Neural cell (in vitro differentiated cells): ENCODE results near the gene OGFOD3. TPM values are rescaled to one million over a fixed set of nuclear protein-coding genes. Genes with fewer than 3 reads are reported as not detected.

Experiments used
- H2AFZ ChIP-seq: fragments of 200-600, 300-800 bp; sonication (generic), shearing (Covaris generic); 2 replicates; pipeline ENCODE4 v1.6.0; 2014; ENCODE audit warnings: low read depth, mild to moderate bottlenecking, antibody characterized with exemption, low read length, moderate library complexity
- H3F3A ChIP-seq: fragments of 200-600 bp; shearing (Covaris generic); 2 replicates; pipeline ENCODE4 v1.6.1; 2016; ENCODE audit warnings: mild to moderate bottlenecking, moderate library complexity, mixed read lengths, antibody characterized with exemption, low read length; ENCODE audit not compliant: insufficient read depth, poor library complexity, severe bottlenecking
- H3K27ac ChIP-seq: fragments of 200-600, 300-800 bp; sonication (generic), shearing (Covaris generic); 2 replicates; pipeline ENCODE4 v1.5.1; 2014; ENCODE audit warnings: mild to moderate bottlenecking, low read length, moderate library complexity
- H3K27me3 ChIP-seq: fragments of 300-800, 200-600 bp; sonication (generic), shearing (Covaris generic); 2 replicates; pipeline ENCODE4 v1.6.0; 2014; ENCODE audit warnings: mild to moderate bottlenecking, low read depth, low read length, moderate library complexity; ENCODE audit not compliant: insufficient read depth
- H3K36me3 ChIP-seq: fragments of 300-800, 200-600 bp; sonication (generic), shearing (Covaris generic); 2 replicates; pipeline ENCODE4 v1.5.1; 2014; ENCODE audit warnings: mild to moderate bottlenecking, antibody characterized with exemption, low read length, moderate library complexity; ENCODE audit not compliant: insufficient read depth
- H3K4me2 ChIP-seq: fragments of 300-800, 200-600 bp; sonication (generic), shearing (Covaris generic); 2 replicates; pipeline ENCODE4 v1.6.0; 2014; ENCODE audit warnings: mild to moderate bottlenecking, low read length
- H3K4me3 ChIP-seq: fragments of 300-800, 200-600 bp; sonication (generic), shearing (Covaris generic); 2 replicates; pipeline ENCODE4 v1.5.1; 2014; ENCODE audit warnings: mild to moderate bottlenecking, low read length, moderate library complexity
- H3K79me2 ChIP-seq: fragments of 200-600 bp; shearing (Covaris generic); replicated peaks from 2 replicates; pipeline ENCODE4 v1.6.0; 2014; ENCODE audit warnings: mild to moderate bottlenecking, low read length, moderate library complexity; ENCODE audit not compliant: insufficient read depth
- H3K9ac ChIP-seq: fragments of 300-800, 200-600 bp; sonication (generic), shearing (Covaris generic); 2 replicates; pipeline ENCODE4 v1.6.1; 2016; ENCODE audit warnings: mild to moderate bottlenecking, low read length, mixed read lengths
- H3K9me2 ChIP-seq: fragments of 200-600 bp; shearing (Covaris generic); 2 replicates; pipeline ENCODE4 v1.6.1; 2016; ENCODE audit warnings: mild to moderate bottlenecking, low read length, mixed read lengths; ENCODE audit not compliant: insufficient read depth
- H3K9me3 ChIP-seq: fragments of 200-600, 300-800 bp; sonication (generic), shearing (Covaris generic); 2 replicates; pipeline ENCODE4 v1.6.1; 2016; ENCODE audit warnings: mild to moderate bottlenecking, mixed run types, low read length, moderate library complexity, mixed read lengths
- H4K20me1 ChIP-seq: fragments of 200-600 bp; shearing (Covaris generic); 2 replicates; pipeline ENCODE4 v1.6.1; 2016; ENCODE audit warnings: mild to moderate bottlenecking, mixed run types; ENCODE audit not compliant: insufficient read depth
- EP300 ChIP-seq: fragments of 450-650 bp; conservative IDR thresholded peaks from 2 replicates; pipeline ENCODE4 v1.6.1; 2014; ENCODE audit warnings: antibody characterized with exemption, mild to moderate bottlenecking, moderate library complexity; ENCODE audit not compliant: poor library complexity, severe bottlenecking
- EZH2 ChIP-seq: fragments of 200-600, 300-800 bp; shearing (Covaris generic), sonication (generic); IDR thresholded peaks from 2 replicates; pipeline ENCODE4 v1.6.1; 2014; ENCODE audit warnings: antibody characterized with exemption, low read length, borderline replicate concordance, mild to moderate bottlenecking; ENCODE audit not compliant: insufficient read depth, poor library complexity, severe bottlenecking
- MXI1 ChIP-seq: fragments of 450-650 bp; conservative IDR thresholded peaks from 2 replicates; pipeline ENCODE4 v1.6.1; 2014; ENCODE audit warnings: antibody characterized with exemption, mild to moderate bottlenecking; ENCODE audit not compliant: poor library complexity, severe bottlenecking
- POLR2AphosphoS5 ChIP-seq: IDR thresholded peaks from 2 replicates; pipeline ENCODE4 v1.6.1; 2012
- RAD21 ChIP-seq: fragments of 450-650 bp; conservative IDR thresholded peaks from 2 replicates; pipeline ENCODE4 v1.6.1; 2014; ENCODE audit warnings: antibody characterized with exemption, mild to moderate bottlenecking, moderate library complexity
- SMC3 ChIP-seq: fragments of 450-650 bp; conservative IDR thresholded peaks from 2 replicates; pipeline ENCODE4 v1.6.1; 2014; ENCODE audit warnings: antibody characterized with exemption, mild to moderate bottlenecking, moderate library complexity; ENCODE audit not compliant: poor library complexity
- TAF1 ChIP-seq: IDR thresholded peaks from 2 replicates; pipeline ENCODE4 v1.6.1; 2012; ENCODE audit warnings: low read depth
- polyA plus RNA-seq: library from polyadenylated mRNA; depleted of rRNA; stranded (reverse); fragments of >200 nt; gene quantifications from 2 replicates; pipeline ENCODE4 v1.2.3, GENCODE V29; 2014
- TF ChIP-seq, protein P1 (sequence below): IDR thresholded peaks from 2 replicates; pipeline ENCODE4 v1.6.1; 2012; ENCODE audit warnings: borderline replicate concordance
- TF ChIP-seq, protein P2 (sequence below): fragments of 450-650 bp; IDR thresholded peaks from 2 replicates; pipeline ENCODE4 v1.5.1; 2014; ENCODE audit warnings: antibody characterized with exemption, mild to moderate bottlenecking, moderate library complexity; ENCODE audit not compliant: poor library complexity, severe bottlenecking

The OGFOD3 gene
- polyA plus RNA-seq, 1 donor from 2014 or later: 22.6 TPM

- no peak overlapping the region for H2AFZ ChIP-seq
- H3K9me3 ChIP-seq: no peaks in the 10 kb centered on the region
- TF ChIP-seq TAF1 (no peak), EP300 (no peak), POLR2AphosphoS5 (no peak), RAD21 (no peak), MXI1 (no peak), EZH2 (no peak), SMC3 (no peak)
- TF ChIP-seq, protein P1, sequence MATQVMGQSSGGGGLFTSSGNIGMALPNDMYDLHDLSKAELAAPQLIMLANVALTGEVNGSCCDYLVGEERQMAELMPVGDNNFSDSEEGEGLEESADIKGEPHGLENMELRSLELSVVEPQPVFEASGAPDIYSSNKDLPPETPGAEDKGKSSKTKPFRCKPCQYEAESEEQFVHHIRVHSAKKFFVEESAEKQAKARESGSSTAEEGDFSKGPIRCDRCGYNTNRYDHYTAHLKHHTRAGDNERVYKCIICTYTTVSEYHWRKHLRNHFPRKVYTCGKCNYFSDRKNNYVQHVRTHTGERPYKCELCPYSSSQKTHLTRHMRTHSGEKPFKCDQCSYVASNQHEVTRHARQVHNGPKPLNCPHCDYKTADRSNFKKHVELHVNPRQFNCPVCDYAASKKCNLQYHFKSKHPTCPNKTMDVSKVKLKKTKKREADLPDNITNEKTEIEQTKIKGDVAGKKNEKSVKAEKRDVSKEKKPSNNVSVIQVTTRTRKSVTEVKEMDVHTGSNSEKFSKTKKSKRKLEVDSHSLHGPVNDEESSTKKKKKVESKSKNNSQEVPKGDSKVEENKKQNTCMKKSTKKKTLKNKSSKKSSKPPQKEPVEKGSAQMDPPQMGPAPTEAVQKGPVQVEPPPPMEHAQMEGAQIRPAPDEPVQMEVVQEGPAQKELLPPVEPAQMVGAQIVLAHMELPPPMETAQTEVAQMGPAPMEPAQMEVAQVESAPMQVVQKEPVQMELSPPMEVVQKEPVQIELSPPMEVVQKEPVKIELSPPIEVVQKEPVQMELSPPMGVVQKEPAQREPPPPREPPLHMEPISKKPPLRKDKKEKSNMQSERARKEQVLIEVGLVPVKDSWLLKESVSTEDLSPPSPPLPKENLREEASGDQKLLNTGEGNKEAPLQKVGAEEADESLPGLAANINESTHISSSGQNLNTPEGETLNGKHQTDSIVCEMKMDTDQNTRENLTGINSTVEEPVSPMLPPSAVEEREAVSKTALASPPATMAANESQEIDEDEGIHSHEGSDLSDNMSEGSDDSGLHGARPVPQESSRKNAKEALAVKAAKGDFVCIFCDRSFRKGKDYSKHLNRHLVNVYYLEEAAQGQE: no peak
- TF ChIP-seq, protein P2, sequence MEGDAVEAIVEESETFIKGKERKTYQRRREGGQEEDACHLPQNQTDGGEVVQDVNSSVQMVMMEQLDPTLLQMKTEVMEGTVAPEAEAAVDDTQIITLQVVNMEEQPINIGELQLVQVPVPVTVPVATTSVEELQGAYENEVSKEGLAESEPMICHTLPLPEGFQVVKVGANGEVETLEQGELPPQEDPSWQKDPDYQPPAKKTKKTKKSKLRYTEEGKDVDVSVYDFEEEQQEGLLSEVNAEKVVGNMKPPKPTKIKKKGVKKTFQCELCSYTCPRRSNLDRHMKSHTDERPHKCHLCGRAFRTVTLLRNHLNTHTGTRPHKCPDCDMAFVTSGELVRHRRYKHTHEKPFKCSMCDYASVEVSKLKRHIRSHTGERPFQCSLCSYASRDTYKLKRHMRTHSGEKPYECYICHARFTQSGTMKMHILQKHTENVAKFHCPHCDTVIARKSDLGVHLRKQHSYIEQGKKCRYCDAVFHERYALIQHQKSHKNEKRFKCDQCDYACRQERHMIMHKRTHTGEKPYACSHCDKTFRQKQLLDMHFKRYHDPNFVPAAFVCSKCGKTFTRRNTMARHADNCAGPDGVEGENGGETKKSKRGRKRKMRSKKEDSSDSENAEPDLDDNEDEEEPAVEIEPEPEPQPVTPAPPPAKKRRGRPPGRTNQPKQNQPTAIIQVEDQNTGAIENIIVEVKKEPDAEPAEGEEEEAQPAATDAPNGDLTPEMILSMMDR: no peak
- no peaks in the 10 kb centered on the region for H3K27me3 ChIP-seq
- no peaks in the 10 kb centered on the region for H3K9me2 ChIP-seq
- no peaks in the 10 kb centered on the region for H4K20me1 ChIP-seq
- H3K4me3 ChIP-seq: no peak overlapping the region
- H3K27ac ChIP-seq: no peak overlapping the region
- no peak overlapping the region for H3K9ac ChIP-seq
- no peak overlapping the region for H3K4me2 ChIP-seq
- H3K36me3 ChIP-seq: no peaks in the 10 kb centered on the region
- H3K79me2 ChIP-seq: no peaks in the 10 kb centered on the region
- H3F3A ChIP-seq: no peaks in the 10 kb centered on the region
Measured at GRCh38 chr17:82400830-82401229, 17.6 kb downstream of the OGFOD3 start.

- H4K20me1 ChIP-seq: no peaks in the 10 kb centered on the region
- H3K27me3 ChIP-seq: no peaks in the 10 kb centered on the region
- TF ChIP-seq MXI1 (no peak), SMC3 (no peak), RAD21 (no peak), EP300 (no peak), TAF1 (no peak), EZH2 (no peak), POLR2AphosphoS5 (no peak)
- TF ChIP-seq, protein P2: no peak
- TF ChIP-seq, protein P1: no peak
- no peak overlapping the region for H2AFZ ChIP-seq
- H3K79me2 ChIP-seq: no peaks in the 10 kb centered on the region
- H3K9ac ChIP-seq: no peak overlapping the region
- H3K9me2 ChIP-seq: no peaks in the 10 kb centered on the region
- H3K4me3 ChIP-seq: no peak overlapping the region
- no peaks in the 10 kb centered on the region for H3K36me3 ChIP-seq
- H3K4me2 ChIP-seq: no peak overlapping the region
- H3F3A ChIP-seq: no peaks in the 10 kb centered on the region
- H3K9me3 ChIP-seq: no peaks in the 10 kb centered on the region
- no peak overlapping the region for H3K27ac ChIP-seq
Measured at GRCh38 chr17:82400206-82400605, 18.2 kb downstream of the OGFOD3 start.
